ENCODE data around the gene RAB24. TPM values are rescaled to one million over a fixed set of nuclear protein-coding genes. Genes with fewer than 3 reads are reported as not detected.

Gene RAB24
- polyA plus RNA-seq, 3 donors, result 30.0 to 33.6 (median 30.9) TPM

DNA sequence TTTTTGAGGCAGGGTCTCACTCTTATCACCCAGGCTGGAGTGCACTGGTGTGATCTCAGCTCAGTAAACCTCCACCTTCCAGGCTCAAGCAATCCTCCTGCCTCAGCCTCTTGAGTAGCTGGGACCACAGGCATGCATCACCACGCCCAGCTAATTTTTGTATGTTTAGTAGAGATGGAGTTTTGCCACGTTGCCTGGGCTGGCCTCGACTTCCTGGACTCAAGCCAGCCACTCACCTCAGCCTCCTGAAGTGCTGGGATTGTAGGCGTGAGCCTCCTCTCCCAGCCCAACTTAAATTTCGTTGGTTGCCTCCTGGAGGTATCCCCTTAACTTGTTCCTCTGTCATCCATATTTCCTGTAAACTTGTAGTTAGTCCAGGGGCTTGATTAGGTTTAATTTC is 47.2 kb downstream of the RAB24 start:
- no peak for DNase-seq

DNA sequence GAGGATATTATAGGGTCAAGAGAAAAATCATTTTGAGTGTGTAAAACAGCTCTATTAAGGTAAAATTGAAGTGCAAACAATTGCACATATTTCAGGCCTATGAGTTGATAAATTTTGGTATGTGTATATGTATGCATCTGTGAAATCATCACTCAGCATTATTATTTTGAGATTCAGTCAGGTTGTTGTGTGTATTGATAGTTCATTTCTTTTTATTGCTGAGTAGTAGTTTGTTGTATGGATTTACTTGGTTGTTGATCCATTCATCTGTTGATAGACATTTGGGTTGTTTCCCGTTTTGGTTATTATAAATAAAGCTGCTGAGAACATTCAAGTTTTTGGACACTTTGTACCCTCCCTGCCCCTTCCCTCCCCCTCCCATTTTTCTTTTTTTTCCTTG is 50.3 kb downstream of the RAB24 start:
- no peak for DNase-seq

Other genes starting within 250 kb of the RAB24 start
- 100 to 1,000 TPM in 2 of 3 donors, 10 to 100 TPM in 1; 87.4 to 103 (median 101) TPM for gene FGFR4, start 216.8 kb downstream of the RAB24 start, polyA plus RNA-seq (ENCODE audit: insufficient read length in 3 of 3)
- 10 to 100 TPM; 62.9 to 70.0 (median 68.5) TPM for gene NSD1, start 169.9 kb downstream of the RAB24 start, polyA plus RNA-seq (ENCODE audit: insufficient read length in 3 of 3)
- 100 to 1,000 TPM; 109 to 151 (median 127) TPM for gene PRELID1, start 80 bp upstream of the RAB24 start, polyA plus RNA-seq (ENCODE audit: insufficient read length in 3 of 3)
- 10 to 100 TPM; 22.4 to 30.8 (median 26.2) TPM for gene MXD3, start 8.2 kb upstream of the RAB24 start, polyA plus RNA-seq (ENCODE audit: insufficient read length in 3 of 3)
- 100 to 1,000 TPM; 139 to 165 (median 142) TPM for gene LMAN2, start 47.9 kb upstream of the RAB24 start, polyA plus RNA-seq (ENCODE audit: insufficient read length in 3 of 3)
- gene RGS14, start 54.2 kb upstream of the RAB24 start, polyA plus RNA-seq (ENCODE audit: insufficient read length in 3 of 3), result 10 to 100 TPM; 16.3 to 18.9 (median 17.4) TPM
- 100 to 1,000 TPM; 215 to 304 (median 249) TPM for gene SLC34A1, start 80.7 kb upstream of the RAB24 start, polyA plus RNA-seq (ENCODE audit: insufficient read length in 3 of 3)
- 1 to 10 TPM; 3.1 to 6.2 (median 5.2) TPM for gene PFN3, start 96.9 kb upstream of the RAB24 start, polyA plus RNA-seq (ENCODE audit: insufficient read length in 3 of 3)
- 10 to 100 TPM in 2 of 3 donors, 1 to 10 TPM in 1; 9.1 to 22.1 (median 20.7) TPM for gene F12, start 105.8 kb upstream of the RAB24 start, polyA plus RNA-seq (ENCODE audit: insufficient read length in 3 of 3)
- gene GRK6, start 123.0 kb upstream of the RAB24 start, polyA plus RNA-seq (ENCODE audit: insufficient read length in 3 of 3), result 10 to 100 TPM; 27.9 to 32.3 (median 30.6) TPM
- 1 to 10 TPM; 2.3 to 3.1 (median 2.9) TPM for gene PRR7, start 143.1 kb upstream of the RAB24 start, polyA plus RNA-seq (ENCODE audit: insufficient read length in 3 of 3)
- 100 to 1,000 TPM; 198 to 243 (median 217) TPM for gene DBN1, start 169.9 kb upstream of the RAB24 start, polyA plus RNA-seq (ENCODE audit: insufficient read length in 3 of 3)
- gene PDLIM7, start 193.9 kb upstream of the RAB24 start, polyA plus RNA-seq (ENCODE audit: insufficient read length in 3 of 3), result 100 to 1,000 TPM; 117 to 152 (median 120) TPM
- 1 to 10 TPM; 6.6 to 7.2 (median 7.1) TPM for gene DOK3, start 206.1 kb upstream of the RAB24 start, polyA plus RNA-seq (ENCODE audit: insufficient read length in 3 of 3)
- gene DDX41, start 213.2 kb upstream of the RAB24 start, polyA plus RNA-seq (ENCODE audit: insufficient read length in 3 of 3), result 100 to 1,000 TPM in 2 of 3 donors, 10 to 100 TPM in 1; 97.3 to 111 (median 103) TPM